K562 treated with DMSO at 1 percent for 12 hours (cell line): Measurements from ENCODE around the gene CFAP70. TPM values are rescaled to one million over a fixed set of nuclear protein-coding genes. Genes with fewer than 3 reads are reported as not detected.

ENCODE experiments used
- total RNA-seq: library from RNA; unstranded; fragments of 300-600 nt; gene quantifications from 2 replicates; pipeline ENCODE4 v1.2.3, GENCODE V29; 2022; ENCODE audit not compliant: insufficient read depth

The CFAP70 gene
- total RNA-seq = 4.9 and 9.3 TPM in 2 replicates

DNA sequence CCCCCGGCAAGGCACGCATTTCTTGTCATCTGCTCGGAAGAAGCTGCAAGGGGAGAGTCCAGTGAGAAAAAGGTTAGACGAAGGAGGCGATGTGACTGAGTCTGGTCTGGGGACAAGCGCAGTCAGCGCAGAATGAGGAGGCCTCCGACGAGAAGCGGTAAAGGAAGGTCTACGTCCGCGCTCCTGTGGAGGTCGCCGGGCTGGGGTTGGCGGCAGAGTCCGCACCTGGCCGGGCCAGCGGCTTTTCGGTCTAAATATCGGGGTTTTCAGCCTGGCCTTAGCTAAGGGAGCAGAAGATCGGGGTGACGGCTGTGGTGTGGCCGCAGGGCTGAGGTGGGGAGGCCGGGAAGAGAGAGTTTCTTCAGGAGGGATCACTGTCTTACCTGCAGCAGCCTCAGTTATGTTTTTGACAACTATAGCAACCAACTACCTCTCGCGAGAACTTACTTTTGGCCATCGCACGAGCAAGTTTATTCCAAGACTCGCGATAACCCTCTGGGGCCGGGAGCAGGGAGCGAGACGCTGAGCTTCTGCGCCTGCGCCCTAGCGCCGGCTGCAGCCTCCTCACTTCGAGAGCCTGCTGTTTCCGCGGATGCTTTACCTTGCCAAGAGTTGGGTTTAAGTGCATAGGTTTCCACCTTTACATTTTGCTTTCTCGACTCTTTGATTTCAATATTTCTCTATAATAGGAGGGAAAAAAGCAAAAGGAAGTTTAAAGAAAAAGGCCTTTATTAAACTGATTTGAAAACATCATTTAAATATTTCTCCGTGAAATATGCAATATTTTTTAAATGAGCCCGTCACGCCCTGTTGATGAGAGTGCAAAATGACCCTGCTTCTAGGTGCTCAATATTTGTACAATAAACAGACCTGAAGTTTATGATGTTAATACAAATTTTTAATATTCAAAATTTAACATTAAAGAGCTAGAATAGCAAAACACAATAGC is at the start of gene CFAP70:
CFAP70 (minus strand) TSS at position 534 of the 949 bp plus-strand sequence. CDS start 4,068 bp downstream, outside the sequence.

DNA sequence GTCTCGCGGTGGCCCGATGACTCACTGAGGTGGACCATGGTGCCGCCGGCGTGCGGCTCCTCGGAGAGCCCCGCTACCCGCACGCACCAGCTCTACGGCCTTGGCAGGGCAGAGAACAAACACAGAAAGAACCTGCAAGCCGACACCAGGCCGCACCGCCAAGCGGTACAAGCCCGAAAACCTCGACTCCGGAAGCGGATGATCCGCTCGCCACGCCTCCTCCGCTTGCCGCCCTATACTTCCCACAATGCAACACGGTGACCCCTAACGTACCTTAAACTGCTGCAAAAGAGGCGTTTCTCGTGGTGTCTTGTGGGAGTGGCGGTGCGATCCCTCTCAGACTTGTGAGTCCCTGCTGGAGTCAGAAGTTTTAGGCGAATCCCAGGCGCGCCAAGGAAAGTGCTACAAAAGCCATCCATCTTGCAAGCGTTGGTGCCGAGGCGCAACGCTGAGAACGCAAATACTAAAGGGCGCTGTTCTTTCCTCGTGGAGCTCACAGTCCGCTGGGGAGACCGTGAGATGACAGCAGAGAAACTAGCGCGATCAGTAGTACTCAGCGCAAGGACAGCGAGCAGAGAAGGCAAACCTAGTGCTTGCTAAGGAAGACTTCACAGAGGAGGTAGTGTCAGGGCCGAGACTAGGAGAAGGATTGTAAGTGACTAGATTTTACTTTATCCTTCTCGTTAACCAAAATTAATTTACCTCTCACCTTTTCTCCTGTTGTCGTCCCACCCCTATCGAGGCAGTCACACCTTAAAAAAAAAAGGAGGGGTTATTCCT is 106.0 kb downstream of the CFAP70 start, which contains the start of gene MRPS16:
MRPS16 (minus strand) TSS at position 200 of the 780 bp plus-strand sequence; CDS start at position 38, 162 bp downstream.

DNA sequence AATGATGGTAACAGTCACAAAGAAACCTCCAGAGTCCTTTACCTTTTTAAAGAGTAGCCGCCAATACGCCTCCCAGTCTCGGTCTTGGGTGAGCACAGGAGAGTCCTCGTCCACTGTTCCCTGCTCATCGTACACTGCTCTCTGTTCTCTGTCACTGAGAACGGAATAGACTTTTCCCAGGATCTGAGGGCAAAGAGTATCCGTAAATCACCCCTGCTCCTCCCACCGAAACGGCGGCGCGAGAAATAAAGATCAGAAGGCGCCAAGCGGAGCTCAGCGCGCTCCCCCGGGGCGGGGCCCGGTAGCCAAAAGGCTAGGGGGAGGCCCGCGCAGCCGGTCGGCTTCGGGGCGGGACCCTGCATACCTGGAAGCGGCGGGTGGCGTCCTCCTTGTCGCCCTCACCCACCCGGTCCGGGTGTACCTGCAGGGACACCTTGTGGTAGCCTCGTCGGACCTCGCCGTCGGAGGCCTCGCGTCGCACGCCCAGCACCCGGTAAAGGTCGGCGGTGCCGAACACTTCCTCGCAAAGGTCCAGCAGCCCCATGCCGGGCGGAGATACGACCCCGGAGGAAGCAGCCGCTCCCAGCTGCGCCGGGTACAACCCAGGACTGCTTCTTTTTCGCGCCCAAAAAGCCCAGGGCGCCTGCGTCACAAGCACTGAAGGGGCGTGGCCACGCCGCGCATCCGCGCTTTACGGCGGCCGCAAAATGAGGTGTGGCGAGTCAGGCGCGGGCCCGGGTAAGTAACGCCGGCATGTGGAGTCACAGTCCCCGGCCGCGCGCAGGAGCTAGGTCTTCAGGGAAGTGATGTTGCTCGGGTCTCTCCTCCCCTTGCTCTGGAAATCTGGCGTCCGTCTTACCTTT is 111.8 kb downstream of the CFAP70 start, which contains the start of gene DNAJC9:
DNAJC9 (minus strand) TSS at position 610 of the 863 bp plus-strand sequence; CDS start at position 544, 66 bp downstream.

Other genes starting within 250 kb of the CFAP70 start
- gene NUDT13, start 248.4 kb downstream of the CFAP70 start, total RNA-seq = 2.1 and 3.7 TPM in 2 replicates
- 15.6 and 25.9 TPM in 2 replicates for gene ECD, start 190.9 kb downstream of the CFAP70 start, total RNA-seq
- gene FAM149B1, start 190.7 kb downstream of the CFAP70 start, total RNA-seq = 16.3 and 19.8 TPM in 2 replicates
- 62.8 and 99.4 TPM in 2 replicates for gene DNAJC9, start 111.6 kb downstream of the CFAP70 start, total RNA-seq
- gene MRPS16, start 106.2 kb downstream of the CFAP70 start, total RNA-seq = 57.6 and 73.9 TPM in 2 replicates
- gene ANXA7, start 55.2 kb upstream of the CFAP70 start, total RNA-seq = 70.0 and 115 TPM in 2 replicates
- gene MSS51, start 74.7 kb upstream of the CFAP70 start, total RNA-seq = 0.74 and 3.2 TPM in 2 replicates
- 10.4 and 28.9 TPM in 2 replicates for gene PPP3CB, start 137.2 kb upstream of the CFAP70 start, total RNA-seq
- gene USP54, start 232.5 kb upstream of the CFAP70 start, total RNA-seq = 5.6 and 22.9 TPM in 2 replicates